ENCODE results near the gene MAP4.

The MAP4 gene

DNA sequence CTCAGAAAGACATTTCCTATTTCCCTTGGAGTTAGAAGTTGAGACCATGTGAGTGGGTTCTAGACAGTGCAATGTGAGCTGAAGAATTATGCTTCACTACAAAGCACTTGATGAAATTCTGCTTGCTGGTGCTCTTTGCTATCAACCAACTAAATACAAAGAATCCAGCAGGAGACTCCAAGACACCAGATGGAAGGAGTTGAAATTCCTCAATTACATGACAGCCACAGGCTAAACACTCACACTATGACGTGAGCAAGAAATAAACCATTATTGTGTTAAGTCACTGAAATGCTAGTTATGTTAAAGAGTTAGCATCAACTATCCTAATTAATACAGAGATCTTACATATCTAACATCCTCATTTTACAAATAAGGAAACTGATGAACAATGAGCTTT lies 8.2 kb upstream of the MAP4 start:
- TF ChIP-seq EZH2phosphoT487 (IDR thresholded peaks at IDR 0.05; ENCODE audit: borderline replicate concordance, low read length): no peak
- TF ChIP-seq, protein P1, sequence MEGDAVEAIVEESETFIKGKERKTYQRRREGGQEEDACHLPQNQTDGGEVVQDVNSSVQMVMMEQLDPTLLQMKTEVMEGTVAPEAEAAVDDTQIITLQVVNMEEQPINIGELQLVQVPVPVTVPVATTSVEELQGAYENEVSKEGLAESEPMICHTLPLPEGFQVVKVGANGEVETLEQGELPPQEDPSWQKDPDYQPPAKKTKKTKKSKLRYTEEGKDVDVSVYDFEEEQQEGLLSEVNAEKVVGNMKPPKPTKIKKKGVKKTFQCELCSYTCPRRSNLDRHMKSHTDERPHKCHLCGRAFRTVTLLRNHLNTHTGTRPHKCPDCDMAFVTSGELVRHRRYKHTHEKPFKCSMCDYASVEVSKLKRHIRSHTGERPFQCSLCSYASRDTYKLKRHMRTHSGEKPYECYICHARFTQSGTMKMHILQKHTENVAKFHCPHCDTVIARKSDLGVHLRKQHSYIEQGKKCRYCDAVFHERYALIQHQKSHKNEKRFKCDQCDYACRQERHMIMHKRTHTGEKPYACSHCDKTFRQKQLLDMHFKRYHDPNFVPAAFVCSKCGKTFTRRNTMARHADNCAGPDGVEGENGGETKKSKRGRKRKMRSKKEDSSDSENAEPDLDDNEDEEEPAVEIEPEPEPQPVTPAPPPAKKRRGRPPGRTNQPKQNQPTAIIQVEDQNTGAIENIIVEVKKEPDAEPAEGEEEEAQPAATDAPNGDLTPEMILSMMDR (IDR thresholded peaks at IDR 0.05; ENCODE audit: low read depth, low read length, poor library complexity, severe bottlenecking): no peak
- Histone ChIP-seq H3K36me3 (ENCODE audit: control insufficient read depth, low read length) (no peaks in the 10 kb centered on the region), H3K27me3 (ENCODE audit: control insufficient read depth, low read length) (no peaks in the 10 kb centered on the region), H4K20me1 (ENCODE audit: control insufficient read depth, insufficient read depth, low read depth, low read length) (peaks cover 7% of the 10 kb centered on the region; the same call in 1 of the 2 replicates), H3K4me1 (ENCODE audit: control insufficient read depth, low read length) (peaks cover 16% of the 10 kb centered on the region), H3K4me3 (ENCODE audit: low read length) (no peak overlapping the region), H3K9me3 (ENCODE audit: control insufficient read depth, insufficient read depth, low read length) (no peaks in the 10 kb centered on the region), H3F3A (ENCODE audit: control insufficient read depth, insufficient read depth) (no peaks in the 10 kb centered on the region), H3K79me2 (ENCODE audit: control insufficient read depth, low read length) (peaks cover 44% of the 10 kb centered on the region), H3K27ac (ENCODE audit: low read depth, low read length) (no peak overlapping the region), H3K4me2 (ENCODE audit: low read length) (no peak overlapping the region), H3K9me2 (replicated peaks; ENCODE audit: control insufficient read depth, low read length) (no peaks in the 10 kb centered on the region)

DNA sequence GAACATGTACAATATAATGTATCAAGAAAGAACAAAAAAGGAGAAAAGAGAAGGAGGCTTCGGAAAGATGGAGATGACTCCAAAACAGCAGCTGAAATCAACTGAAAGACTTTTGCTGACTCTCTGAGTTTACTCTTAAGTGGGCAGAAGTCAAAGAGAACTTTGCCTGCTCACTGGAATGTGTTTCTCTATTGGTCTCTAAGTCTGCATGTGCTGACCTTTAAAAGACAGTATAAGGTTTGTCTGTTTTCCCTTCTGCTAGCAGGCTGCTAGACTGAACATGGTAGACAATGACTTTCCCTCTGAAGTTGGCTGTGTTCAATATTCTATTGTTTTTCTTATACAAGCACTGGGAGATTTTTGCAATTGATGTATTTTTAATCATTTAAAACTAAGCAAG lies 7.2 kb upstream of the MAP4 start:
- no peaks in the 10 kb centered on the region for H3F3A ChIP-seq (ENCODE audit: control insufficient read depth, insufficient read depth)
- H3K27ac ChIP-seq (ENCODE audit: low read depth, low read length): no peak overlapping the region
- H3K79me2 ChIP-seq (ENCODE audit: control insufficient read depth, low read length): peaks cover 40% of the 10 kb centered on the region
- no peak overlapping the region for H3K4me2 ChIP-seq (ENCODE audit: low read length)
- peaks cover 7% of the 10 kb centered on the region; the same call in 1 of the 2 replicates for H4K20me1 ChIP-seq (ENCODE audit: control insufficient read depth, insufficient read depth, low read depth, low read length)
- H3K9me3 ChIP-seq (ENCODE audit: control insufficient read depth, insufficient read depth, low read length): no peaks in the 10 kb centered on the region
- H3K4me1 ChIP-seq (ENCODE audit: control insufficient read depth, low read length): peaks cover 17% of the 10 kb centered on the region
- H3K27me3 ChIP-seq (ENCODE audit: control insufficient read depth, low read length): no peaks in the 10 kb centered on the region
- H3K36me3 ChIP-seq (ENCODE audit: control insufficient read depth, low read length): no peaks in the 10 kb centered on the region
- no peak overlapping the region for H3K4me3 ChIP-seq (ENCODE audit: low read length)
- no peaks in the 10 kb centered on the region for H3K9me2 ChIP-seq (replicated peaks; ENCODE audit: control insufficient read depth, low read length)
- no peak for TF ChIP-seq EZH2phosphoT487 (IDR thresholded peaks at IDR 0.05; ENCODE audit: borderline replicate concordance, low read length)
- TF ChIP-seq, protein P1 (IDR thresholded peaks at IDR 0.05; ENCODE audit: low read depth, low read length, poor library complexity, severe bottlenecking): no peak

DNA sequence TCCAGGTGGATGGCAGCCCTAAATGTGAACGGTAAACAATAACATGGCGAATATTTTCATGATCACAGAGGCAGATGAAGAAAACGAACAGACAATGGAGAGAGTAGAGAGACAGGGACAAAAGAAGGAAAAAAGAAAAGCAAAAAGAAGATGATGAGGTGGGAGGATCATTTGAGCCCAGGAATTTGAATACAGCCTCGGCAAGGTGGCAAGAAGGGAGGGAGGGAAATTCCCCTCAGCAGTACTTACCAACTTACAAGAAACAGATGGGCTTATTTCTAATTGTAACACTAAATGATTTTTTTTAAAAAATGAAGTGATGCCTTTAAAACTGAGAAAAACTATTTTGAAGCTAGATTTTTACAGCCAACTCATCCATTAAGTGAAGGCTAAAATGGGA lies 6.0 kb upstream of the MAP4 start:
- no peak overlapping the region for H3K4me3 ChIP-seq (ENCODE audit: low read length)
- H3F3A ChIP-seq (ENCODE audit: control insufficient read depth, insufficient read depth): no peaks in the 10 kb centered on the region
- peaks cover 5% of the 10 kb centered on the region; the same call in 1 of the 2 replicates for H4K20me1 ChIP-seq (ENCODE audit: control insufficient read depth, insufficient read depth, low read depth, low read length)
- H3K36me3 ChIP-seq (ENCODE audit: control insufficient read depth, low read length): no peaks in the 10 kb centered on the region
- TF ChIP-seq EZH2phosphoT487 (IDR thresholded peaks at IDR 0.05; ENCODE audit: borderline replicate concordance, low read length): no peak
- TF ChIP-seq, protein P1 (IDR thresholded peaks at IDR 0.05; ENCODE audit: low read depth, low read length, poor library complexity, severe bottlenecking): no peak
- no peaks in the 10 kb centered on the region for H3K27me3 ChIP-seq (ENCODE audit: control insufficient read depth, low read length)
- H3K4me2 ChIP-seq (ENCODE audit: low read length): no peak overlapping the region
- no peaks in the 10 kb centered on the region for H3K9me2 ChIP-seq (replicated peaks; ENCODE audit: control insufficient read depth, low read length)
- peaks cover 17% of the 10 kb centered on the region for H3K4me1 ChIP-seq (ENCODE audit: control insufficient read depth, low read length)
- H3K27ac ChIP-seq (ENCODE audit: low read depth, low read length): no peak overlapping the region
- H3K79me2 ChIP-seq (ENCODE audit: control insufficient read depth, low read length): peaks cover 30% of the 10 kb centered on the region
- no peaks in the 10 kb centered on the region for H3K9me3 ChIP-seq (ENCODE audit: control insufficient read depth, insufficient read depth, low read length)
